ENCODE measurements around the gene MICU1.
A peak's percentile ranks its signal among the peaks of the same experiment; 100 is the strongest.

The MICU1 gene

GRCh38 chr10:72505435-72505834 lies 120.4 kb downstream of the MICU1 start:
- TF ChIP-seq ZNF8 (CRISPR knock-in tag; IDR thresholded peaks at IDR 0.05) (no peak), BACH2 (CRISPR knock-in tag; IDR thresholded peaks at IDR 0.05; ENCODE audit: borderline replicate concordance) (no peak), PPARA (CRISPR knock-in tag; IDR thresholded peaks at IDR 0.05; ENCODE audit: borderline replicate concordance) (no peak), OSR1 (CRISPR knock-in tag; IDR thresholded peaks at IDR 0.05) (no peak), ESRRG (CRISPR knock-in tag; IDR thresholded peaks at IDR 0.05) (no peak), ZNF565 (CRISPR knock-in tag; conservative IDR thresholded peaks at IDR 0.05; ENCODE audit: low read depth) (no peak), ISL1 (CRISPR knock-in tag; IDR thresholded peaks at IDR 0.05) (no peak), GLIS3 (CRISPR knock-in tag; IDR thresholded peaks at IDR 0.05) (no peak), ZC3H10 (CRISPR knock-in tag; IDR thresholded peaks at IDR 0.05) (no peak), TOX (CRISPR knock-in tag; IDR thresholded peaks at IDR 0.05; ENCODE audit: borderline replicate concordance) (no peak), RARB (CRISPR knock-in tag; IDR thresholded peaks at IDR 0.05) (no peak)
- ATAC-seq, result no peak

GRCh38 chr10:72503694-72504438 lies 122.0 kb downstream of the MICU1 start:
- ATAC-seq, result no peak
- TF ChIP-seq RARB (CRISPR knock-in tag; IDR thresholded peaks at IDR 0.05) (no peak), BACH2 (CRISPR knock-in tag; IDR thresholded peaks at IDR 0.05; ENCODE audit: borderline replicate concordance) (no peak)

GRCh38 chr10:72503241-72503640 lies 122.6 kb downstream of the MICU1 start:
- peak; percentile 49 for ATAC-seq
- TF ChIP-seq ISL1 (CRISPR knock-in tag; IDR thresholded peaks at IDR 0.05), result peak; percentile 49
- no peak for TF ChIP-seq ZC3H10 (CRISPR knock-in tag; IDR thresholded peaks at IDR 0.05)
- no peak for TF ChIP-seq TSHZ2 (CRISPR knock-in tag; IDR thresholded peaks at IDR 0.05)
- no peak for TF ChIP-seq POU6F1 (CRISPR knock-in tag; IDR thresholded peaks at IDR 0.05; ENCODE audit: borderline replicate concordance, low read depth)
- no peak for TF ChIP-seq TOX (CRISPR knock-in tag; IDR thresholded peaks at IDR 0.05; ENCODE audit: borderline replicate concordance)
- no peak for TF ChIP-seq CREB5 (CRISPR knock-in tag; IDR thresholded peaks at IDR 0.05; ENCODE audit: low read depth)
- TF ChIP-seq BACH2 (CRISPR knock-in tag; IDR thresholded peaks at IDR 0.05; ENCODE audit: borderline replicate concordance), result no peak

GRCh38 chr10:72502581-72502980 lies 123.3 kb downstream of the MICU1 start:
- TF ChIP-seq RARB (CRISPR knock-in tag; IDR thresholded peaks at IDR 0.05) (no peak), CSRNP3 (CRISPR knock-in tag; IDR thresholded peaks at IDR 0.05) (no peak), ZNF565 (CRISPR knock-in tag; conservative IDR thresholded peaks at IDR 0.05; ENCODE audit: low read depth) (no peak), TCF4 (CRISPR knock-in tag; IDR thresholded peaks at IDR 0.05; ENCODE audit: borderline replicate concordance) (no peak), ESRRG (CRISPR knock-in tag; IDR thresholded peaks at IDR 0.05) (no peak), TSHZ2 (CRISPR knock-in tag; IDR thresholded peaks at IDR 0.05) (no peak), ZFP3 (CRISPR knock-in tag; IDR thresholded peaks at IDR 0.05) (no peak), ZNF70 (CRISPR knock-in tag; IDR thresholded peaks at IDR 0.05) (no peak), ARNTL (CRISPR knock-in tag; IDR thresholded peaks at IDR 0.05; ENCODE audit: borderline replicate concordance, low read depth) (no peak), ZNF8 (CRISPR knock-in tag; IDR thresholded peaks at IDR 0.05) (no peak), ISL1 (CRISPR knock-in tag; IDR thresholded peaks at IDR 0.05) (no peak), PPARA (CRISPR knock-in tag; IDR thresholded peaks at IDR 0.05; ENCODE audit: borderline replicate concordance) (no peak), BACH2 (CRISPR knock-in tag; IDR thresholded peaks at IDR 0.05; ENCODE audit: borderline replicate concordance) (no peak), ZFP30 (CRISPR knock-in tag; IDR thresholded peaks at IDR 0.05) (no peak)
- no peak for ATAC-seq
